Fibroblast of lung (primary cell): ENCODE results near the gene ZNF776.

Experiments
- EZH2 ChIP-seq: IDR thresholded peaks from 2 replicates; pipeline ENCODE4 v1.5.1; 2012; ENCODE audit warnings: low read length, control low read depth, mild to moderate bottlenecking; ENCODE audit errors: missing control alignments
- TF ChIP-seq, protein P1 (sequence below), 2 donors: IDR thresholded peaks in 1 of 2; conservative IDR thresholded peaks in 1 of 2; 1 replicate in 1 of 2; 2 replicates in 1 of 2; pipeline ENCODE4 v1.5.1; 2011 to 2012; ENCODE audit warnings: low read length in 2 of 2, control low read depth in 1 of 2, inconsistent platforms in 1 of 2, low read depth in 1 of 2, mild to moderate bottlenecking in 1 of 2

- TF ChIP-seq, protein P1, sequence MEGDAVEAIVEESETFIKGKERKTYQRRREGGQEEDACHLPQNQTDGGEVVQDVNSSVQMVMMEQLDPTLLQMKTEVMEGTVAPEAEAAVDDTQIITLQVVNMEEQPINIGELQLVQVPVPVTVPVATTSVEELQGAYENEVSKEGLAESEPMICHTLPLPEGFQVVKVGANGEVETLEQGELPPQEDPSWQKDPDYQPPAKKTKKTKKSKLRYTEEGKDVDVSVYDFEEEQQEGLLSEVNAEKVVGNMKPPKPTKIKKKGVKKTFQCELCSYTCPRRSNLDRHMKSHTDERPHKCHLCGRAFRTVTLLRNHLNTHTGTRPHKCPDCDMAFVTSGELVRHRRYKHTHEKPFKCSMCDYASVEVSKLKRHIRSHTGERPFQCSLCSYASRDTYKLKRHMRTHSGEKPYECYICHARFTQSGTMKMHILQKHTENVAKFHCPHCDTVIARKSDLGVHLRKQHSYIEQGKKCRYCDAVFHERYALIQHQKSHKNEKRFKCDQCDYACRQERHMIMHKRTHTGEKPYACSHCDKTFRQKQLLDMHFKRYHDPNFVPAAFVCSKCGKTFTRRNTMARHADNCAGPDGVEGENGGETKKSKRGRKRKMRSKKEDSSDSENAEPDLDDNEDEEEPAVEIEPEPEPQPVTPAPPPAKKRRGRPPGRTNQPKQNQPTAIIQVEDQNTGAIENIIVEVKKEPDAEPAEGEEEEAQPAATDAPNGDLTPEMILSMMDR (conservative IDR thresholded peaks at IDR 0.05 in 1 of 2, IDR thresholded peaks at IDR 0.05 in 1 of 2; ENCODE audit: low read depth in 1 of 2, low read length in 2 of 2), result no peak
- TF ChIP-seq EZH2, result no peak
Observed at GRCh38 chr19:57759096-57759495, 12.5 kb downstream of the ZNF776 start.
